Effector CD8-positive, alpha-beta T cell (primary cell): ENCODE data around the gene C19orf67.
"Not testable (repeated sequence)": the region's sequence is repeated elsewhere in the genome, so short reads cannot be mapped to it uniquely, and the experiment has no call there.

Experiments used
- DNase-seq: peaks from one replicate; lab custom pipeline; 2025; lab: John Stamatoyannopoulos, UW

The C19orf67 gene

DNA sequence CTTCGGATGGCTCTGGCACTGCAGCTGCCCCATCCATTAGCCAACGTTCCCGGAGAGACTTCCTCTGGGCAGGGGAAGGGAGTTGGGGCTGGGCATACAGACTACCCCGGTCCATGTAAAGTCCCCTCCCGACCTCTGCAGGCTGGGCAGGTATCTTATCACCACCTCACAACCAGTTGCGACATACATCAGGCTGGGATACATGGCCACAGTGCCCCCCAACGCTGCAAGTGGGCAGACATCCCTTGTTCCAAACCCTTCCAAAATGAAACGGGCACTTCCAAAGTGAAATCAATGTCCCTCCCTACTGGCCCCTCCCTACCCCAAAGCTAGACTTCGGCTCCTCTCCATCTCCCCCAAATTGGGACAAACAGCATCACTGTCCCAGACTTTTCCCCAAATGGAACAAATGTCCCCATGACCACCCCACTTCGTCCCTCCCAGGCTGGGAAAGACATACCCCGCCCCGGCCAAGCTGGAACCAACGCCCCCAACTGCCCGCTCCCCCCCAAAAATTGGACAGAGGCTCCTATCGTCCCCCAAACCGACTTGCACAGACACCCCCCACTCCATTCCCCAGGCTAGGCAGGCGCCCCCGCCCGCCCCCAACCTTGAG is 28.7 kb downstream of the C19orf67 start:
- DNase-seq: no peak

DNA sequence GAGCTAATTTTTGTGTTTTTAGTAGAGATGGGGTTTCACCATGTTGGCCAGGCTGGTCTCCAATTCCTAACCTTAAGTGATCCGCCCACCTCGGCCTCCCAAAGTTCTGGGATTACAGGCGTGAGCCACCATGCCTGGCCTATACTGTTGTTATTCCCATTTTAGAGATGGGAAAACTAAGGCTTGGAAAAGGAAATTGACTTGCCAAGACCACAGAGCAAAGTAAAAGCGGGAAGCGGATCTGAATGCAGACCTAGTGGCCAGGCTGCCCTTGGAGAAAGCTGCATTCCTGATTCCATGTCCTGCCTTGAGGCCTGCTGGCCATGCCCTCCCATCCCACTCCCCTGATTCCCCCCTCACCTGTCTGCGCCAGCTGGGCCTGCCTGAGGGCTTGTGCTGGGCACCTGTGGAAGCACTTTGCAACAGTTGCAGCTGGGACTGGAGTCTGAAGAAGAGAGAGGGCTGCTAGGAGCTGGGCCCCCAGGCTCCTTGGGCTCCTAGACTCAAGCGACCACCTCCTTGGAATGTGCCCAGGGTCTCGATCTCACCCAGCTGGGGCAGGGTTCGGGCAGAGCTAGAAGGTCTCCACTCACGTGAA is 29.4 kb downstream of the C19orf67 start:
- DNase-seq: no peak

- DNase-seq: no peak
Observed at GRCh38 chr19:14055396-14055795, 30.2 kb downstream of the C19orf67 start.

DNA sequence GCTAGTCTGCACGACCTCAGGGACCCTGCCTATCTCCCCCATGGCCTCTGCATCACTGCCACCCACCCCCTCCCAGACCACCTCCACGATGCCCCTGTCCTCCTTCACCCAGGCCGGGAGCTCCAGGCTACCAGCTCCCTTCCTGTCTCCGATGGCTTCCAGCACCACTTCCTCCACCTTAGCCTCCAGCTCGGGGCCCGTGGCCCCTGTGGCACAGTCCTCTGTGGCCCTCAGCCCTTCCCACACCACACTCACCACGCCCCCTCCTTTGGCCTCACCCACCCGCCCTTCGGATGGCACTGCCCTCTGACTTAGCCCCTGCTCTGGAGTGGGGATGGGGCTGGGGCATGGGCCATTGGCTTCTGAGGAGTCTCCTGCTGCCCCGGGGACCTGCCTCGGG is 30.9 kb downstream of the C19orf67 start:
- no peak for DNase-seq

GRCh38 chr19:14054099-14054498 is 31.5 kb downstream of the C19orf67 start:
- no peak for DNase-seq

- DNase-seq: no peak
Observed at GRCh38 chr19:14053500-14053899, 32.1 kb downstream of the C19orf67 start.

GRCh38 chr19:14053032-14053431 is 32.6 kb downstream of the C19orf67 start:
- DNase-seq: no peak

GRCh38 chr19:14052470-14052869 is 33.1 kb downstream of the C19orf67 start:
- no peak for DNase-seq

GRCh38 chr19:14051980-14052379 is 33.6 kb downstream of the C19orf67 start:
- no peak for DNase-seq

- not testable (repeated sequence) for DNase-seq
Observed at GRCh38 chr19:14050961-14051360, 34.6 kb downstream of the C19orf67 start.

- no peak for DNase-seq
Observed at GRCh38 chr19:14050512-14050911, 35.1 kb downstream of the C19orf67 start.

DNA sequence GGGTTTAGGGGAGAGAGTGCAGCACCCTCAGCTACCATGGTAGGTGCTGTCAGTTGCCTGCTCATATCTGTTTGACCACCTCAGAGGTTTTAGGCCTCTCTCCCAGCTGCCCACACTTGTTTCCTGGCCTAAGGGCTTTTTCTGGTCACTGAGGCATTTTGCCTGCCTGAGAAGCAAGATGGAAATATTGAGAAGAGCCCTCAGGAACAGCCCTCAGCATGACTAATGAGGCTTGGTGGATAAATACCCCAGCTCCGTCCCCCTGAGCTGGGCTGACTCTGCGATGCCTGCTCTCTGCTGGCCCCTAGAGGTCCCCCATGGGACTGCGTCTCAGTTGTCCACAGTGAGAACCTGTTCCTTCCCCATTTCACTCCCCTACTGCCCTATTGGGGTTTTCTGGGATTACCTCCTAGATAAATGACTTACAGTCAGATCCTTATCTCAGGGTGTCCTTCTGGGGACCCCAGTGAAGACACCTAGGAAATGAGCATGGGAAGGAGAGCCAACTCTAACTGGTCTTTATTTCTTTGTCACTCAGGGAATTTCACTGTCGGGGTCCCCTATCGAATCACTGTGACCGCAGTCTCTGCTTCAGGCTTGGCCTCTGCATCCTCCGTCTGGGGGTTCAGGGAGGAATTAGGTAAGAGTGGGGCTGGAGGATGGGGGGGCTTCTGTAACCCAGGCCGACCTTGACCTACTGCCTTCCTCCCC is 37.0 kb downstream of the C19orf67 start:
- peak; percentile 71 for DNase-seq

DNA sequence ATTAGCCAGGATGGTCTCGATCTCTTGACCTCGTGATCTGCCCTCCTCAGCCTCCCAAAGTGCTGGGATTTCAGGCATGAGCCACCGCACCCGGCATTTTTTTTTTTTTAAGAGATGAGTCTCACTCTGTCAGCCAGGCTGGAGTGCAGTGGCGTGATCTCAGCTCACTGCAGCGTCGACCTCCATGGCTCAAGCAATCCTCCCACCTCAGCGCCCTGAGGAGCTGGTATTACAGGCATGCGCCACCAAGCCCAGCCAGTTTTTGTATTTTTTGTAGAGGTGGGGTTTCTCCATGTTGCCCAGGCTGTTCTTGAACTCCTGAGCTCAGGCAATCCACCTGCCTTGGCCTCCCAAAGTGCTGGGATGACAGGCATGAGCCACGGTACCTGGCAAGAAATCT is 37.7 kb downstream of the C19orf67 start:
- DNase-seq: not testable (repeated sequence)

DNA sequence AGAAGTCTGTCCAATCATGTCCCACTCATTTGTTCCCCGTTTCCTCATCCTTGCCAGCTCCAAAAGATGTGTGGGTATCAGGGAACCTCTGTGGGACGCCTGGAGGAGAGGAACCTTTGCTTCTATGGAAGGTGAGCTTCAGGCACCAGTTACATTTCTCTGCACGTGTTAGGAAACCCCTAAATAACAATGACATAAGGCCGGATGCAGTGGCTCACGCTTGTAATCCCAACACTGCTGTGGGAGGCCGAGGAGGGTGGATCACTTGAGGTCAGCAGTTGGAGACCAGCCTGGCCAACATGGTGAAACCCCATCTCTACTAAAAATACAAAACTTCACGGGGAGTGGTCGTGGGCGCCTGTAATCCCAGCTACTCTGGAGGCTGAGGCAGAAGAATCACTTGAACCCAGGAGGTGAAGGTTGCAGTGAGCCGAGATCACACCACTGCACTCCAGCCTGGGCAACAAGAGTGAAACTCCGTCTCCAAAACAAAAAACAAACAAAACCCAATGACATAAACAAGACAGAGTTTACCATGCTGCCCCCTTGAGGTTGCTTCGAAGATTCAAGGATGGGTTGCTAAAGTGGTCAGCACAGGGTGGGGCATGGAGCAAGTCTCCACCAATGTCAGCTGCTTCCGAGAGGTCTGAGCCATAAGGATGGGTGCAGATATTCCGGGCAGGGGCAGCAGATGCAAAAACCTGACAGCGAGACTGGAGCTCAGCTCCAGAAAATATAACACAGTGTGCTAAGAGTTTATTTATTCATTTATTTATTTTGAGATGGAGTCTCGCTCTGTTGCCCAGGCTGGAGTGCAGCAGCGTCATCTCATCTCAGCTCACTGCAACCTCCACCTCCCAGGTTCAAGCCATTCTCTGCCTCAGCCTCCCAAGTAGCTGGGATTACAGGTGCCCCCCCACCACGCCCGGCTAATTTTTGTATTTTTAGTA is 42.6 kb downstream of the C19orf67 start:
- DNase-seq: peak; percentile 5

- no peak for DNase-seq
Observed at GRCh38 chr19:14039181-14039580, 46.4 kb downstream of the C19orf67 start.

- no peak for DNase-seq
Observed at GRCh38 chr19:14035706-14036105, 49.9 kb downstream of the C19orf67 start.

DNA sequence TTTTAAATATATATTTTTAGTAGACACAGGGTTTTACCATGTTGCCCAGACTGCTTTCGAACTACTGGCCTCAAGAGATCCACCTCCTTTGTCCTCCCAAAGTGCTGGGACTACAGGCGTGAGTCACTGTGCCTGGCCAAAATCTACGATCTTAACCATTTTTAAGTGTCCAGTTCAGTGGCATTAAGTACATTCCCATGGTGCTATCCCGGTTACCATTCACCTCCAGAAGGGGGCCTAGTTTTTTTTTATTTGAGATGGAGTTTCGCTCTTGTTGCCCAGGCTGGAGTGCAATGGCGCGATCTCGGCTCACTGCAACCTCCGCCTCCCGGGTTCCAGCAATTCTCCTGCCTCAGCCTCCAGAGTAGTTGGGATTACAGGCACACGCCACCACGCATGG is 50.4 kb downstream of the C19orf67 start:
- DNase-seq: not testable (repeated sequence)

DNA sequence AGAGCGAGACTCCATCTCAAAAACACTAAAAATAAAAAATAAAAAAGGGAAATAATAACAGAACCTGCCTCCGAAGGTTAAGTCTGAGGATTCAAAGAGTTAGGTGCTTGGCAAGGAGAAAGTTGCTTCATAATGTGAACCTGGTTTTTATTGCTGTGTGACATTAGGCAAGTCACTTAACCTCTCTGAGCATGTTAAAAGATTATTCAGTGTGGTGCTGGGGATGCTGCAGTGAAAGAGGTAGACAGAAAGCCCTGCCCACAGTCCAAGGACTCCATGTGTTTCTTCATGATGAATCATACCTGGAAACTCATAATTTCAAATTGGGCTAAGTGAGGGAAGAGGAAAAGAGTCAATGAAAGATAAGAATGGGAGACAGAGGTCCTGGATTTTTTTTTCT is 51.6 kb downstream of the C19orf67 start:
- DNase-seq: no peak

DNA sequence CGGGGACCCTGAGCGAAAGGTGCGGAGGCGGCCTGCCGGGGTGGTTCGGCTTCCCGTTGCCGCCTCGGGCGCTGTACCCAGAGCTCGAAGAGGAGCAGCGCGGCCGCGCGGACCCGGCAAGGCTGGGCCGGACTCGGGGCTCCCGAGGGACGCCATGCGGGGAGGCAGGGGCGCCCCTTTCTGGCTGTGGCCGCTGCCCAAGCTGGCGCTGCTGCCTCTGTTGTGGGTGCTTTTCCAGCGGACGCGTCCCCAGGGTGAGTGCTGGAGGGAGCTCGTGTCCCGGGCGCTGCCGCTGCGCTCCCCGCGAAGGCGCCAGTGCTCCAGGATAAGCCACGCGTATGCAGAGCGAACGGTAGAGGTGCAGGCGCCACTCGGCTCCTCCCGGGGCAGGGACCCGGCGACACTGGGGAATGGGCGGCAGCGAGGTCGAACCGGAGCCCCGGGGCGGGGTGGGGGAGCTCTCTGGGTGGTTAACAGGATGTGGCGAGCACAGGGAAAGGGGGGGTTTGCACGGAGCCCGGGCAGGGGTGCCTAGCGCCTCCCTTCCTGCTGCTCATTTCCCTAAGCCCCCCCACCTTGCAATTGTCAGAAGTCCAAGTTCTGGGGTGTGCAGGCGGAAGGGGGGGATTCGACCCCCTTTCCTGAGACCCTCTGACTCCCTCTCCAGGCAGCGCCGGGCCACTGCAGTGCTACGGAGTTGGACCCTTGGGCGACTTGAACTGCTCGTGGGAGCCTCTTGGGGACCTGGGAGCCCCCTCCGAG is 53.7 kb downstream of the C19orf67 start, which contains the start of gene IL27RA:
TSS of gene IL27RA (plus strand) at position 44 of the 762 bp plus-strand sequence. CDS start at position 155, 111 bp downstream.
- peak; percentile 73 for DNase-seq
